Thyroid gland (tissue), 4 donors: ENCODE measurements around the gene TRPM1.

Source experiments
- POLR2A ChIP-seq, 2 donors: fragments of 450-650 bp; IDR thresholded peaks; one replicate each; pipeline ENCODE4 v1.6.1; 2017; ENCODE audit warnings: antibody characterized with exemption in 2 of 2, mild to moderate bottlenecking in 2 of 2, moderate library complexity in 1 of 2
- TF ChIP-seq, protein P1 (sequence below), 6 experiments: fragments of 200-600 bp in 3 of 6; fragments of 450-650 bp in 3 of 6; sonication (generic) in 3 of 6; IDR thresholded peaks; one replicate each; pipeline ENCODE4 v1.5.1; 2016 to 2019; ENCODE audit warnings: antibody characterized with exemption in 6 of 6, mild to moderate bottlenecking in 2 of 6, inconsistent platforms in 1 of 6, moderate library complexity in 1 of 6

DNA sequence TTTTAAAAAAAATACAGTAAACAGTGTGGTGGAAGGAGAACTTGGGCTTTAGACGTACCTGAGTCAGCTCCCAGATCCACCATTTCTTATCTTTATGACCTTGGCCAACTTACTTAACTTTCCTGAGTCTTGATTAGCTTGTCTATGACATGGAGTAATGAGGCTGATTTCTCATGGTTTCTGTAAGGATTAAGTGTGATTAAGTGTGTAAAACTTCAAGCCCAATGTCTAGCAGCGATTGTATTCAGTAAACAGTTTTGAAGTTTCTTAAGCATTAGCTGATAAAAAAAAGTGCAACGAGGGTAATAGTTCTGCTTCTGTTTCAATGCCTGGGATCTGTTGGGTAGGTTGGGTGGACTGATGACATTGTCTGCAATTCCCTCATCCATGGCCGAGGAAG, 10.8 kb downstream of the TRPM1 start:
- TF ChIP-seq, protein P1, sequence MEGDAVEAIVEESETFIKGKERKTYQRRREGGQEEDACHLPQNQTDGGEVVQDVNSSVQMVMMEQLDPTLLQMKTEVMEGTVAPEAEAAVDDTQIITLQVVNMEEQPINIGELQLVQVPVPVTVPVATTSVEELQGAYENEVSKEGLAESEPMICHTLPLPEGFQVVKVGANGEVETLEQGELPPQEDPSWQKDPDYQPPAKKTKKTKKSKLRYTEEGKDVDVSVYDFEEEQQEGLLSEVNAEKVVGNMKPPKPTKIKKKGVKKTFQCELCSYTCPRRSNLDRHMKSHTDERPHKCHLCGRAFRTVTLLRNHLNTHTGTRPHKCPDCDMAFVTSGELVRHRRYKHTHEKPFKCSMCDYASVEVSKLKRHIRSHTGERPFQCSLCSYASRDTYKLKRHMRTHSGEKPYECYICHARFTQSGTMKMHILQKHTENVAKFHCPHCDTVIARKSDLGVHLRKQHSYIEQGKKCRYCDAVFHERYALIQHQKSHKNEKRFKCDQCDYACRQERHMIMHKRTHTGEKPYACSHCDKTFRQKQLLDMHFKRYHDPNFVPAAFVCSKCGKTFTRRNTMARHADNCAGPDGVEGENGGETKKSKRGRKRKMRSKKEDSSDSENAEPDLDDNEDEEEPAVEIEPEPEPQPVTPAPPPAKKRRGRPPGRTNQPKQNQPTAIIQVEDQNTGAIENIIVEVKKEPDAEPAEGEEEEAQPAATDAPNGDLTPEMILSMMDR (IDR thresholded peaks at IDR 0.05), result no peak
- TF ChIP-seq POLR2A (IDR thresholded peaks at IDR 0.05), result no peak
